Neural cell (in vitro differentiated cells): ENCODE data around the gene CLIC6.

ENCODE experiments used
- RAD21 ChIP-seq: fragments of 450-650 bp; conservative IDR thresholded peaks from 2 replicates; pipeline ENCODE4 v1.6.1; 2014; ENCODE audit warnings: antibody characterized with exemption, mild to moderate bottlenecking, moderate library complexity
- TF ChIP-seq, protein P1 (sequence below): fragments of 450-650 bp; IDR thresholded peaks from 2 replicates; pipeline ENCODE4 v1.5.1; 2014; ENCODE audit warnings: antibody characterized with exemption, mild to moderate bottlenecking, moderate library complexity; ENCODE audit not compliant: poor library complexity, severe bottlenecking

DNA sequence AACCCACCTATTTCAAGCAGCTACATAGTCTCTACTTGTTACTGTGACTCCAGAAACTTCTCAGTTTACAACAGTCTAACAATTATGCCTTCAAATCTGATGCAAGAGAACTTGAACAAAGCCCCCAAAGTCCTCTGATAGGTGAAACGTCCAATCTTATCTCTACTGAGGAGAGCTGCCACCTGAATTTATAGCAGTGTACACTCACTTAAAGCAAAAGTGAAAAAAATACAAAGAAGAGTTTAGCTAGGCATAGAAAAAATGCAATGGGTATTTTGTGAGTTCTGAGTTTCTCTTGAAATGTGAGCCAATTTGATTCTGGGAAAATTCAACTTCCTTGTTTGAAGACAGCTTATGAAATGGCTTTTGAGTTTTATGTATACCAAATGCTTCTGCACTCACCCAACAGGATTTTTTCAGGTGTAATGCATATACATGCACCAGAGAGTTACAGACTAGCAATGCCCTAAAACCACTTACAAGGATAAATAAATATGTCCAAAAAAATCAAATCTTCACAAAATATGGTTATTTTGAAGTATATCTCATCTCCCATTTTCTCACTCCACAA lies 17.8 kb upstream of the CLIC6 start:
- TF ChIP-seq, protein P1, sequence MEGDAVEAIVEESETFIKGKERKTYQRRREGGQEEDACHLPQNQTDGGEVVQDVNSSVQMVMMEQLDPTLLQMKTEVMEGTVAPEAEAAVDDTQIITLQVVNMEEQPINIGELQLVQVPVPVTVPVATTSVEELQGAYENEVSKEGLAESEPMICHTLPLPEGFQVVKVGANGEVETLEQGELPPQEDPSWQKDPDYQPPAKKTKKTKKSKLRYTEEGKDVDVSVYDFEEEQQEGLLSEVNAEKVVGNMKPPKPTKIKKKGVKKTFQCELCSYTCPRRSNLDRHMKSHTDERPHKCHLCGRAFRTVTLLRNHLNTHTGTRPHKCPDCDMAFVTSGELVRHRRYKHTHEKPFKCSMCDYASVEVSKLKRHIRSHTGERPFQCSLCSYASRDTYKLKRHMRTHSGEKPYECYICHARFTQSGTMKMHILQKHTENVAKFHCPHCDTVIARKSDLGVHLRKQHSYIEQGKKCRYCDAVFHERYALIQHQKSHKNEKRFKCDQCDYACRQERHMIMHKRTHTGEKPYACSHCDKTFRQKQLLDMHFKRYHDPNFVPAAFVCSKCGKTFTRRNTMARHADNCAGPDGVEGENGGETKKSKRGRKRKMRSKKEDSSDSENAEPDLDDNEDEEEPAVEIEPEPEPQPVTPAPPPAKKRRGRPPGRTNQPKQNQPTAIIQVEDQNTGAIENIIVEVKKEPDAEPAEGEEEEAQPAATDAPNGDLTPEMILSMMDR, result no peak
- TF ChIP-seq RAD21, result no peak
